HG02852 (cell line): ENCODE results near the gene CD300LB.

Source experiments
- ATAC-seq: cut with Tn5 transposase; IDR thresholded peaks from one replicate; pipeline ENCODE4 v1.9.1; 2021; ENCODE audit warnings: mild to moderate bottlenecking, moderate library complexity; ENCODE audit not compliant: unreplicated experiment

The CD300LB gene

DNA sequence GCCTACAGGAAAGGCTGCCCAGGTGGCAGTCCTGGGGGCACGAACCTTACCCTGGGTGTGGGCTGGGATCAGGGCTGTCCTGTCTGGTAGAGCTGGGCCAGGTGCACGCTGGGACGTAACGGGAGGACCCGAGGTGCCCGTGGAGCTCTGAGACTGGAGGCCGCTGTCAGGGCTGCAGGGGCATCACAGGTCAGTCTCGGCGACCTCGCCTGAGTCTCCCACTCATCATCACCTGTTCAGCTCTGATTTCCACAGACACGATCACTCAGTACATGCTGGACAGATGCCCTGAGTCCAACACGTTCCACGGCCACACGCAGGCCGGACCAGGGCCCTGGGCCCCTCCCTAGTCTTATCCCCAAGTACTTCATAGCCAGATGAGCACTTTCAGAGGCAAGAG is 19.3 kb upstream of the CD300LB start:
- ATAC-seq, result no peak

DNA sequence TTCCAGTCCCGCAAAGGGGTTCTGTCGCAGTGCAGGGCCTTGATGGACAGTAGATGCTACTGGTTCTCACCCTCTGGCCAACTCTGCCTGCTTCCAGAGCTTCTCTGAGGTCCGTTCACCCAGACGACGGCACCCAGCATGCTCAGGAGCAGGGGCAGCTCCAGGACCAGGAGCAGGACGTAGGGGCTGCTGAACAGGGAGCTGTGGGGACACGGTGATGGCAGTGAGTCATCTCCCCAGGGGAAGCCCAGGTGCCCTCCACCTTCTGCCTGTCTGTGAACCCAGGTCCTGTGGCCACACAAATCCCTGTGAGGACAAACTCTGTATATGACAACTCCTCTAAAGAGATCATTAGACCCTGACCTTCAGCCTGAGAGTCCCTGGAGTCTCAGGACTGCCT is 18.1 kb upstream of the CD300LB start:
- no peak for ATAC-seq

DNA sequence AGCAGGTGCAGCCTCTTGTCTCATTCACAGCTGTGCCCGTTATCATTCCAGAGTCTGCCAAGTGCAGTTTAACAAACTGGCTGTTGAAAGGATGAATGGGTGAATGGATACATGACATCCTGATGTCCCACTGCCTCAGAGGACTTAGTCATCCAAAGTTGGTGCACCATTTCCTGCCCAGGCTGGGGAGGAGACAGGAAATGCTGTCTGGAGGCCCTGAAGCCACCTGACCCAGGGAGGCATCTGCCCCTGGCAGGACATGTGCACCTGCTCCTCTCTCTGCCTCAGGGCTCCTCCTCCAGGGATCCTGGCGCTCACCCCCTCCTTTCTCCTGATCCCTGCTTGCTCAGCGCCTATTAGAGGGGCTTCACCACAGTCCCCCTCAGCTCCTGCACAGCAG is 16.5 kb upstream of the CD300LB start:
- no peak for ATAC-seq

DNA sequence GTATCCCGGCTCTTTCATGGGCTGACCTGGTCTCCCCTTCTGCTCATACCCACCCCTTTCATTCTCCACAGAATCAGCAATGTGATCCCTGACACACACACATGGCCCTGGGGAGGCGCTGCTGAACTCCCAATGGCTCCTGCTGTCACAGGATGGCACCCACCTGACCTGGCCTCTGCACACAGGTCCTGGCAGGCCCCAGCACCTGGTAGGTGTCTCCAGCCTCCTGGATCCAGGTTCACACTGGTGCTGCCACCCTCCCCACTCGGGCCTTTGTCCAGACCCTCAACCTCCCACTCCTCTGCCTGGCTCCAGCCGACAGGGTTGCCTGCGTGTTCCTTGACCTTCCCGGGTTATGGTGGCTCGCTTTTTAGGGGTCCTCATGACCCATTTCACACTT is 16.0 kb upstream of the CD300LB start:
- ATAC-seq, result no peak

DNA sequence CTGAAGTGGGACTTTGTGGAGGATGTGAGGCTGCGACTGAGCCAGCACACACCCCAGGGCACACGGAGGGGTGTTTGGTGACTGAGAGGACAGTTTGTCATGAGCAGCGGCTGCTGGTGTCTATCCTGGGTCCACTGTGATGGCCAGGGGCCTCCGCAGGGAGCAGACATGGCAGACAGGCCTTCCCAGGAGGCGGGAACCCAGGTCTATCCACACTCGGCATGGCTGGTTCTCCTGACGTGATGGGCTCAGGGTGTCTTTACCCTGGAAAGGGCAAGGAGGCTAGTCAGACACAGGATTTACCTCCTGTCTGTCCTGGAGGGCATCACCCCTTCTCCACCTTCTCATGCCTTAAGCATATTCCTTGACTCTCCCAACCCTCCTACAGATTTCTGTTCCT is 15.3 kb upstream of the CD300LB start:
- no peak for ATAC-seq

DNA sequence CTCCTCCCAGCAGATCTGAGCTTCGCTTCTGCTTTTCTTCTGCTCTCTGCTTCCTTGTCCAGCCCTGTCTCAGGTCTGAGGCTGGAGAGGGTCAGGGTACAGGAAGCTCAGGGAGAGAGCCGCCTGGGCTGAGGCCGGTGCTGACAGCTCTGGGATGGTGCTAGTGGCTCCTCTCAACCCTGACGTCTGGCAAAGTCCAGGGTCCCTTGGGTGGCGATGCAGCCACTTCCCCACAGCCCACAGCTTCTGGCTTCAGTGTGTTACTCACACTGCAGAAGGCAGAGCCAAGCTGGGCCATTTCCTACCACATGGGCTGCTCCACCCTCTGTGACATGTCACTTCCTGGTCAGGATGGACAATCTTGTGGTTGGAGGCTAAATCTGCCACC is 14.6 kb upstream of the CD300LB start, which contains the start of gene CD300C:
CD300C (minus strand) TSS at position 273 of the 388 bp plus-strand sequence. CDS start 333 bp downstream, outside the sequence.
- ATAC-seq, result no peak

DNA sequence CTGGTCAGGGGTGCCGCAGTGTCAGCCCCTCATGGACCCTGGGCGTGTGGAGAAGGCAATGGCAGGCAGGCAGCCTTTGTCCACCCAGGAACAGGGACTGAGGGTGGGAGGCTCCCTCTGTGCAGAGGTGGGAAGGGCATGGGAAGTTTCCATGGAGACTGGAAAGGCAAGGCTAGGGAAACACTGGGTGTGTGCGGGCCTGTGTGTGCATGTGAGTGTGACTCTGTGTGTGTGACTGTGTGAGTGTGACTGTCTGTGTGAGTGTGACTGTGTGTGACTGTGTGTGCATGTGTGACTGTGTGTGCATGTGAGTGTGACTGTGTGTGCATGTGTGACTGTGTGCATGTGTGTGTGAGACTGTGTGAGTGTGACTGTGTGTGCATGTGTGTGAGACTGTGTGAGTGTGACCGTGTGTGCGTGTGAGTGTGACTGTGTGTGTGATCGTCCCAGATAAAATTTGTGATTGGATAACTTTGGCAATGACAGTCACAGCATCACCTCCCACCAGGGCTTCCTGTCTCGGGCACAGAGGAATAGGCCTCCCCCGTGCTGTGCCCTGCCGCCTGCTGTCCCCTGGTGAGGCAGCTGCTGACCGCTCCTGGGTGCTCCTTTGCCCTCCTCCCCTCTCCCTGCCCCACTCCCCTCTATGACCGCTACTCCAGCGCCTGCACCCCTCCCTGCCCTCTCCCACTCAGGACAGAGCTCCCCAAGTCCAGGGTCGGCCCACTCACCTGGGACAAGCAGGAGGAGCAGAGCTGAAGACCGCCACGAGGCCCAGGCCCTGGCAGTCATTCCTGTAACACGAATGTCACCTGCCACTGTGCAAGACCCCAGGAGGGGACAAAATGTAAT is 13.9 kb upstream of the CD300LB start:
- ATAC-seq, result no peak

DNA sequence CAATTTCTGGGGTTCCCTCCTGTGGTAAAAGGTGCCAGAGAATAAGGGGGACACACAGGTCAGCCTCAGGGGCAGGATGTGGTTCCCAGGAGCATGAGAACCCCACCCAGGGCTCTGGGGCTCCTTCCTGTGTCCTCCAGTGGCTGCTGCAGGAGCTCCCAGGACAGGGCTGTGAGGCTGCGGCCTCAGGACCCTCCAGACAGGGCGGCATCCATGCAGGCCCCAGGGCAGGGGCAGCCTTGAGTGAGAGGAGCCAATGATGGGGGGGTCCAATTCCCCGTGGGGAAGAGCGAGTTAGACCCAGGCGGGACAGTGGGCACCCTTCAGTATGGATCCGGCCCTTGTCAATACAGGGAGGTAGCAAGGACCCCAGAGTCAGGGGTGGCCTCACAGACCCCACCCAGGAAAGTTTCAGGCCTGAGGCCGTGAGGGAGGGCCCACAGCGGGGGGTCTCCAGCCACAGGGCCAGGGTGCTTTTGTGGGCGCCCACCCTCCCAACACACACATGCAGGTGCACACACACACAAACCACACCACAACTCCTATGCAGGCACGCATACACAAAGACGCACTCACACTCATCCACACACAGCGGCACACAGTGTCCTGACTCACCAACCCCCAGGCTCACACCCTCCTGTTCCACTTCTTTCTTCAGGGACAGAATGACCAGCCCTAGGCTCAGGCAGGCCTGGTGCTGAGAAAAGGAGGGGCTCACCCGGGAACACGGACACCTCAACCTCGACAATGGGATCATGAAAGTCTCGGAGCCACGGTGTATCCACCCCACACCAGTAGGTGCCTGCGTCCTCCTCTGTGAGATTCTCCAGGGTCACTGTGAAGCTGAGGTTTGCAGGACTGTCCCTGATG is 12.9 kb upstream of the CD300LB start:
- ATAC-seq, result no peak

DNA sequence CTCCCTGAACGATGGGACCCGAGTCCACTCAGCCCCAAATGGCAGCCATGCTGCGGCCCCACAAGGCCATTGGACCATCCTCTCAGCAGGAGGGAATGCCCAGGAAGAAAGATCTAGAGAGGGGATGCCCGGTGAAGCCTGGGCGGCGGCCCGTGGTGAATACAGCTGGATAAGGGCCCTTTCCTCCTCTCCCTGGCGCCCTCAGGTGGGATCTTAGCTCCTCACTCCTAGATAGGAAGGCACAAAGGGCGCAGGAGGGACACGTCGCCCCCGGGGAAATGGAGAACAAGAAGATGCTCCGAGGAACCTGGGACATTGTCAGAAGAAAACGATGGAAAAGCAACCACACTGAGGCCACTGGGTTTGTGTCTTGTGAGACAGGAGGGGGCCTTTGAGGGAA is 12.1 kb upstream of the CD300LB start:
- ATAC-seq, result no peak

DNA sequence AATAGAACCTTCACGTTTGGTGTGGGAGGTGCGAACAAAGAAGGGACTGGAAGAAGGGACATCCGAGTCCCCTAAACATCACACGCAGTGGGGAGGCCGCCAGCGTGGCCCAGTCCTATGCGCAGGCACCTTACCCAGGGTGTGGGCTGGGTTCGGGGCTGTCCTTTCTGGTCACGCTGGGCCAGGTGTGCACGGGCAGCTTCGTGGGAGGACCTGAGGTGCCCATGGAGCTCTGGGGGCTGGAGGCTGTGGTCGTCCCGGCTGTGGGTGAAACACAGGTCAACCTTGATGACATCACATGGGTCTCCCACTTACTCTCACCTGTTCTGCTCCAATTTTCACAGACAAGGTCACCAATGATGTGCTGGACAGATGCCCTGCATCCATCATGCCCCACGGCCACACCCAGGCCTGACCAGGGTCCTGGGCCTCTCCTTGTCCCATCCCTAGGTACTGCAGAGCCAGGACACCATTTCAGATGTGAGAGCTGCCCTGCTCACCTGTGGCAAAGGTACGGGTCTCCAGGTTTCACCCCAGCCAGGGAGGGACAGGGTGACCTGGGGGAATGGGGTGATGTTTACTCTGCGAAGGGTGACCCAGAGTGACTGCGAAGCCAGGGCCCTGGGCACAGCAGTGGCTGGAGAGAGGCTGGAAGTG is 11.6 kb upstream of the CD300LB start:
- no peak for ATAC-seq

DNA sequence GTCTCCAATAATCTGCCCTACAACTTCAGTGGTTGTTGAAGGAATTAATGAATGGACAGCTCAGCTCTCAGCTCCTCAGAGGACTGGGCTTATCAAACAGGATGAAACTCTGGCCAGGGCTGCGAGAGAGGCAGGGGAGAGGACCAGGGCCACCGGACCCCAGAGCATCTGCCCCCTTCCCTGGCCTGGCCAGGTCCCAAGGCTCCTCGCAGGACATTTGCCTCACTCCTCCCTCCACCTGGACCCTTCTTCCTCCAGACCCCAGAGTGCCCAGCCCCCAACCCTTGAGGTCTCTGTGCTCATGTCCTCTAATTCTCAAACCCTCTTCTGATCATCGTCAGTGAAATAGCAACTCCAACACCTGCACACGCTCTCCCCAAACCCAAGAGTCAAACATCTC is 10.9 kb upstream of the CD300LB start:
- no peak for ATAC-seq

DNA sequence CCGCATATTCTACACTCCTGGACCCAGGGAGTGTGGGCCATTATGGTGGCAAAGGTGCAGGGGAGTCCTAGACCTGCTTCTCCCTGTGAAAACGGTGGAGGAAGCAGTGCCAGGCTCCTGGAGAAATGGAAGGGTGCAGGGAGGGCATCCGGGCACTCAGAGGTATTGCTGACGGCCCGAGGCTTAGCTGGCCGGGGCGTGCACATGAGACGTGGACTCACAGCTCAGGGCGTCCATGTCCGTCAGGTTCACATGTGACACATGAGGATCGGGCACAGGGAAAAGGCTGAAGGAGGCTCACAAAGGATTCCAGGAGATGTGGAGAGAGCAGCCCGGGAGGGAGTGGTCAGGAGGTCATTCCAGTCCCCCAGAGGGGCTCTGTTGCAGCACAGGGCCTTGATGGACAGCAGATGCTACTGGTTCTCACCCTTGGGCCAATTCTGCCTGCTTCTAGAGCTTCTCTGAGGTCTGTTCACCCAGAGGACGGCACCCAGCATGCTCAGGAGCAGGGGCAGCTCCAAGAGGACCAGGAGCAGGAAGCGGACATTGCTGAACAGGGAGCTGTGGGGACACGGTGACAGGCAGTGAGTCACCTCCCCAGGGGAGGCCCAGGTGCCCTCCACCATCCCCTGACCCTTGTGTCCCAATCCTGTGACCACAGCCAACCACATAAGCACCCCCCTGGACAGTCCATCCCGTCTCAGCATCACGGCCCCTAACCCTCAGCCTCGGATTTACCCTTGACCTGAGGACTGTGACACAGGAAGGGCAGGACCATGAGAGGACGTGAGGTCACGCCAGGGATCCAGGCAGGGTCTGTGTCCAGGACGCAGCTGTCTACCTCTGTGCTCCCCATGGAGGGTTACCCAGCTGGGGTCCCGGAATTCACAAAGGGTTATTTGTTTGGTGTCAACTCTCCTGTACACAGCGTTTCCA is 10.2 kb upstream of the CD300LB start:
- no peak for ATAC-seq

DNA sequence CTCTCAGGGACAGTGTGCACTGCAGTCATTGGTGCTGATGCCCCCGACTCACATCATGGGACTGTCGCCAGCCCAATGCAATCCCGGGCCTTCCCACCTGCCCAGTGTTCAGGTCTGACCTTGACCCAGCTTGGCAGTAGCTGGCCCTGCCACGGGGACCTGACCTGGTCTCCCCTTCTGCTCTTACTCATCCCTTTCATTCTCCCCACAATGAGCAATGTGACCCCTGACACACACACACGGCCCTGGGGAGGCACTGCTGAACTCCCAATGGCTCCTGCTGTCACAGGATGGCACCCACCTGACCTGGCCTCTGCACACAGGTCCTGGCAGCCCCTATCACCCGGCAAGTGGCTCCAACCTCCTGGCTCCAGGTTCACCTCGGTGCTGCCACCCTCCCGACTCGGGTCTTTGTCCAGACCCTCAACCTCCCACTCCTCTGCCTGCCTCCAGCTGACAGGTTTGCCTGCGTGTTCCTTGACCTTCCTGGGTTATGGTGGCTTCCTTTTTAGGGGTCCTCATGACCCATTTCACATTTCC is 8.1 kb upstream of the CD300LB start:
- ATAC-seq, result no peak

DNA sequence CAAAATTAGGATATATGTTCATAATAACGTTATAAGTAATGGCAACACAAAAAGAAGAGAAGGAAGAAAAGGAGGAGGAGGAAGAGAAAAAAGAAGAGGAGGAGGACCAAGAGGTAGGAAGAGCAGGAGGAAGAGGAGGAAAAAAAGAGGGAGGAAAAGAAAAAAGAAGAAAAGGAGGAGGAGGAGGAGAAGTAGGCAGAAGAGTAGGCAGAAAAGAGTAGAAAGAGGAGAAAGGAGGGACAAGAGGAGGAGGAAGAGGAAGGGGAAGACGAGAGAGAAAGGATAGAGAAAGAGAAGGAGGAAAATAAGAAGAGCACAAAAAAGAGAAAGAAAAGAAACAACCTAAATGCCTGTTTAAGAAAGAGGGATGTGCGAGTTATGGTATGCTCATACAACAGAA is 5.6 kb upstream of the CD300LB start:
- ATAC-seq, result no peak

DNA sequence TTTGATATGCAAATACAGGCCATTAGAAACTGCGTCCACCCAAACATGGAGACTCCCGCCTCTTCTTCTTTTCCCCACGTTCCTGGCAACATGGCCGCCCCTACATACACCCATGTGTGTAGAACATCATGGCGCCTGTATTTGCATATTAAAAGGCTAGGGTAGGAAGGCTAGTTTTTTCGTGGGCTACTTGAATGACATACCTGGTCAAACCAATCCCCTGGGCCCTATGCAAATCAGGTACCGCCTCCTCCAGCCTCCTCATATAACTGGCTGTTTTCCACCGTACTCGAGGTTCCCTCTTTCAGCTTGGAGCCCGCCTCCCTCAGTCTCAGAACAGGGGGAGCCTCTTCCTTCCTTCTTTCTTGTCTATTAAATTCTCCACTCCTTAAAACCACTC is 840 bp upstream of the CD300LB start:
- ATAC-seq, result no peak

DNA sequence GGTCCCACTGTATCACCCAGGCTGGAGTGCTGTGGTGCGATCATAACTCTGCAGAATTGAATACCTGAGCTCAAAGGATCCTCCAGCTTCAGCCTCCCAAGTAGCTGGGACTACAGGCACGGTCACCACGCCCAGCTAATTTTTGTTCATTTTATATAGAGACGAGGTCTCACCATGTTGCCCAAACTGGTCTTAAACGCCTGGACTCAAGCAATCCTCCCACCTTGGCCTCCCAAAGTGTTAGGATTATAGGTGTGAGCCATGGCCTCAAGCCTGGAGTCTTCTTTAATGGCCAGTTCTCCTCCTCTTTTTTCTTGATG is 484 bp downstream of the CD300LB start:
- ATAC-seq, result no peak

DNA sequence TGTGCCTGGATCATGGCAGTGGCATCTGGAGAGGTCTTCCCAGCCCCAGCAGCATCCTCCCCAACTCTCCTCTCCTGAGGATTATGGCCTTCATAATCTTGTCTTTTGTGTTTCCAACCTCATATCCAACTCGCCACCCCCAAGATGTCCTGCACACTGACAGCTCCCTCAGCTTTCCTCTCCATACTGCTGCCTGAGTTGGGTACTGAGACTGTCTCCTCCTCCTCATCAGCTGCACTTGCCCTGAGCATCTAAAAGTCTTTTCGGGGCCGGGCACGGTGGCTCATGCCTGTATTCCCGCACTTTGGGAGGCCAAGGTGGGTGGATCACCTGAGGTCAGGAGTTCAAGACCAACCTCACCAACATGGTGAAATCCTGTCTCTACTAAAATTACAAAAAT is 2.0 kb downstream of the CD300LB start:
- no peak for ATAC-seq

DNA sequence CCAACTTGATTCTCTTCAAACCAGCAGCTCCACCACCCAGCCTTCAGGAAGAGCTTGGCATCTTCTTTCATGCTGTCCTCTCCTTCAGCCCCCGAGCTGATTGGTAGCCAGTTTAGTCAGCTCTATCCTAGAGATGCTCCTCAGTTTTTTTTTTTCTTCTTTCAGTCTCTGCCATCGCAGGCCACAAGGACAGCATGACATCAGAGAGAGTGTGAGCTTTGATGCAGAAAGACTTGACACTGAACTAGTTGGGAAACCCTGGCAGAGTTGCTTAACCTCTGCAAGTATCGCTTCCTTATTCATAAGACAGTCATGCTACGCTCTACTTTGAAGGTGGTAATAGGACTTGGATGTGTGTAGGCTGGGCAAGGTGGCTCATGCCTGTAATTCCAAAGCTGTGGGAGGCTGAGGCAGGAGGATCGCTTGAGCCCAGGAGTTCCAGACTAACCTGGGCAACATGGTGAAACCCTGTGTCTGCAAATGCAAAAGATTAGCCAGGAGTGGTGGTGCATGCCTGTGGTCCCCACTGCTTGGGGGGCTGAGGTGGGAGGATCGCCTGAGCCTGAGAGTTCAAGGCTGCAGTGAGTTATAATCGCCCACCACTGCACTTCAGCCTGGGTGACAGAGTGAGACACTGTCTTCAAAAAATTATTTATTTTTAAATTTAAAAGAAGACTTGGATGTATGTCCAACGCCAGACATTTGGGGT is 2.6 kb downstream of the CD300LB start:
- peak; percentile 86 for ATAC-seq

DNA sequence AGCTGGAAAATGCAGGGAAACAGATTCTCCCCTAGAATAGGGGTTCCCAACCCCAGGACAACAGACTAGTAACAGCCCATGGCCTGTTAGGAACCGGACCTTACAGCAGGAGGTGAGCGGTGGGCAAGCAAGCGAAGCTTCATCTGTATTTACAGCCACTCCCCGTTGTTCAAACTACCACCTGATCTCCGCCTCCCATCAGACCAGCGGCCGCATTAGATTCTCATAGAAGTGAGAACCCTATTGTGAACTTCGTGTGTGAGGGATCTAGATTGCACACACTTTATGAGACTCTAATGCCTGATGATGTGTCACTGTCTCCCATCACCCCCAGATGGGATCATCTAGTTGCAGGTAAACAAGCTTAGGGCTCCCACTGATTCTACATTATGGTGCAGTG is 3.5 kb downstream of the CD300LB start:
- no peak for ATAC-seq

DNA sequence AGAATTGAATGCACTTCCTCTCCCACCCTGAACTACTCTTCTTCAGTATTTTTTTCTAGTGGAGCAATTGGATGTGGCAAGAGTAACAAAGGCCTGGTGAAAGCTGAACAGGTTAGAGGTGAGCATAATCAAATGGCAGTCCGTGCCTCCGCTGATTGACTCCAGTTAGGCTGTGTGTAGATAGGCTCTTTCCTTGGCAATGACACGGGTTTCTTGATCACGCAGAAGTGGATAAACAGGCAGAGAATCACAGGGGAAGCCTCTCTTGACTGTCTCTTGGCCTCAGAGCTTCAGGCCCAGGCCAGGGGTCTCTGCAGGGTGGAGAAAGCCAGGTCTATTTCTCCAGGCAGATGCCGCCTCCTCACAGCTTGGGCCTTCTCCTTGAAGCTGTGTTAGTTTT is 4.2 kb downstream of the CD300LB start:
- no peak for ATAC-seq
